ENCODE results near the gene SMARCA2. TPM values are rescaled to one million over a fixed set of nuclear protein-coding genes. Genes with fewer than 3 reads are reported as not detected.

The SMARCA2 gene
- total and polyA plus RNA-seq, 10 of the 15 experiments (the other 5 are each of a cell fraction or from before 2014, with no cell fraction given), result 100 to 392 (median 204) TPM

DNA sequence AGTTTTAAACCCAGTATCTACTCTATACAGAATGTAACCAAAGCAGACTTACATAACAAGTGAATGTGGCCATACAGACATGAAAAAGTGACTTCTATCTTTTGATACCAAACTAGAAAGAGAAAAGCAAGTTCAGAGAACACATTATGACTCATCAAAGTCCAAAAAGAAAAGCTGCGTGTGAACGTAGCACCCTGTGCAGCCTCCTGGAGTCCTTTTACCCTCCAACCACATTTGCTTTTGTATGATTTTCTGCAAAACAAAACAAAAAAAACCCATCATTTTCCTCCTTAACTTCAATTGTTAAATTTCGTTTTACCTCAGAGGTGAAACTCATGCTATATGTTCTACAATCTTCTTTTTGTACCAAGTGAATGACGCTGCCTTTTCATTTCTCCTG, 2.8 kb upstream of the SMARCA2 start:
- H2AFZ ChIP-seq (ENCODE audit: control insufficient read depth, low read depth, low read length), result peak overlapping the region; percentile 12; the same call in 1 of the 2 replicates
- FAIRE-seq, result peak; percentile 87
- peak; percentile 83 for DNase-seq (ENCODE audit: low read depth, low spot score)
- in situ Hi-C loops (cut with MboI) (loop anchor here (5.0 kb wide), 1 partner anchor 135 kb away; no protein-coding TSS in a partner anchor), intact Hi-C loops (cut with micrococcal nuclease; ENCODE audit: unreplicated experiment) (loop anchor here (2.0 kb wide), 2 partner anchors 32 to 74 kb away; no protein-coding TSS in a partner anchor)
- peak overlapping the region; percentile 89 for H3K27ac ChIP-seq (ENCODE audit: control insufficient read depth, insufficient read depth)
- no TSS peak for BruUV-seq (replicated peaks)
- no peak overlapping the region for H3K4me3 ChIP-seq
- H3K4me1 ChIP-seq (ENCODE audit: control insufficient read depth, insufficient read depth, low read length), result peaks cover 17% of the 10 kb centered on the region; the same call in 1 of the 2 replicates
- ChIA-PET CTCF (interaction anchor here (0.7 to 4.1 kb wide), 6 partner anchors 12 to 71 kb away, joined by 3 to 22 read pairs (median 4); no protein-coding TSS in a partner anchor), SMC1A (ENCODE audit: uncharacterized antibody, unreplicated experiment) (interaction anchor here (0.9 to 5.0 kb wide), 17 partner anchors 8 to 832 kb away, joined by 3 to 27 read pairs (median 5); no protein-coding TSS in a partner anchor), POLR2A (interaction anchor here (0.6 to 2.1 kb wide), 5 partner anchors 10 to 145 kb away, joined by 3 to 12 read pairs (median 4); no protein-coding TSS in a partner anchor), RAD21 (ENCODE audit: unreplicated experiment) (interaction anchor here (0.7 to 2.3 kb wide), 12 partner anchors 10 to 137 kb away, joined by 3 to 9 read pairs (median 4); no protein-coding TSS in a partner anchor)
- ATAC-seq, result peak; percentile 13
- peak overlapping the region; percentile 90 for H3K4me2 ChIP-seq (ENCODE audit: control insufficient read depth, insufficient read depth)
- peaks cover 43% of the 10 kb centered on the region for H3K79me2 ChIP-seq (ENCODE audit: control insufficient read depth, insufficient read depth, low read length)
- no peaks in the 10 kb centered on the region for H3K36me3 ChIP-seq (ENCODE audit: control insufficient read depth in 2 of 2, insufficient read depth in 2 of 2, low read length in 1 of 2)
- H4K20me1 ChIP-seq (ENCODE audit: control insufficient read depth, insufficient read depth), result no peaks in the 10 kb centered on the region
- 2% methylated on average over 4 of the region's 4 CpGs for WGBS (ENCODE audit: insufficient coverage, insufficient replicate concordance, low lambda C conversion rate, missing lambda C conversion rate)
- H3K27me3 ChIP-seq (replicated peaks in 1 of 2; ENCODE audit: control insufficient read depth in 2 of 2, insufficient read depth in 2 of 2, low read length in 1 of 2), result no peaks in the 10 kb centered on the region
- no peaks in the 10 kb centered on the region; the same call in 2 of the 3 replicates for H3K9me3 ChIP-seq (replicated peaks; ENCODE audit: control insufficient read depth, insufficient read depth, low read length)
- H3K9ac ChIP-seq (ENCODE audit: control insufficient read depth, insufficient read depth, low read length), result peak overlapping the region; percentile 30
- peak; percentile 78 for TF ChIP-seq PML (IDR thresholded peaks at IDR 0.05; ENCODE audit: low read length)
- peak; percentile 55; the same call in 1 of the 2 replicates for TF ChIP-seq CBFB (IDR thresholded peaks at IDR 0.05; ENCODE audit: low read depth)
- TF ChIP-seq TCF12 (IDR thresholded peaks at IDR 0.05; ENCODE audit: low read depth, low read length), result peak; percentile 60; the same call in 1 of the 2 replicates
- no peak for TF ChIP-seq FOS (IDR thresholded peaks at IDR 0.05; ENCODE audit: borderline replicate concordance, extremely low read depth, insufficient read length)
- TF ChIP-seq CHD1 (IDR thresholded peaks at IDR 0.05; ENCODE audit: low read depth, low read length), result no peak
- peak in 1 of 2 experiments; percentile 73; a peak in 3 of 4 replicates for TF ChIP-seq IKZF2 (IDR thresholded peaks at IDR 0.05)
- TF ChIP-seq MTA2 (IDR thresholded peaks at IDR 0.05; ENCODE audit: low read depth), result peak; percentile 60
- peak; percentile 95 for TF ChIP-seq NFIC (IDR thresholded peaks at IDR 0.05; ENCODE audit: low read depth, low read length)
- TF ChIP-seq ZSCAN29 (IDR thresholded peaks at IDR 0.05), result 0 out of 2 replicates have a peak, but pooled peaks have one; percentile 2
- TF ChIP-seq SP1 (IDR thresholded peaks at IDR 0.05; ENCODE audit: low read depth, low read length), result peak; percentile 34
- TF ChIP-seq MEF2A (IDR thresholded peaks at IDR 0.05; ENCODE audit: insufficient read depth, low read depth, low read length), result peak; percentile 71
- TF ChIP-seq, protein P1, sequence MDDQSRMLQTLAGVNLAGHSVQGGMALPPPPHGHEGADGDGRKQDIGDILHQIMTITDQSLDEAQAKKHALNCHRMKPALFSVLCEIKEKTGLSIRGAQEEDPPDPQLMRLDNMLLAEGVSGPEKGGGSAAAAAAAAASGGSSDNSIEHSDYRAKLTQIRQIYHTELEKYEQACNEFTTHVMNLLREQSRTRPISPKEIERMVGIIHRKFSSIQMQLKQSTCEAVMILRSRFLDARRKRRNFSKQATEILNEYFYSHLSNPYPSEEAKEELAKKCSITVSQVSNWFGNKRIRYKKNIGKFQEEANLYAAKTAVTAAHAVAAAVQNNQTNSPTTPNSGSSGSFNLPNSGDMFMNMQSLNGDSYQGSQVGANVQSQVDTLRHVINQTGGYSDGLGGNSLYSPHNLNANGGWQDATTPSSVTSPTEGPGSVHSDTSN (IDR thresholded peaks at IDR 0.05; ENCODE audit: insufficient replicate concordance, low read depth, low read length), result no peak
- no peak for TF ChIP-seq FOXK2 (IDR thresholded peaks at IDR 0.05)
- peak in 1 of 2 experiments; percentile 75; a peak in 1 of 4 replicates for TF ChIP-seq ETV6 (conservative IDR thresholded peaks at IDR 0.05 in 1 of 2, IDR thresholded peaks at IDR 0.05 in 1 of 2; ENCODE audit: borderline replicate concordance in 1 of 2, low read depth in 1 of 2)
- peak; percentile 77; the same call in 1 of the 2 replicates for TF ChIP-seq IRF4 (IDR thresholded peaks at IDR 0.05; ENCODE audit: low read depth, low read length)
- TF ChIP-seq JUNB (IDR thresholded peaks at IDR 0.05), result peak; percentile 90
- TF ChIP-seq PKNOX1 (IDR thresholded peaks at IDR 0.05), result peak; percentile 5; the same call in 1 of the 2 replicates
- no peak for TF ChIP-seq TBL1XR1 (IDR thresholded peaks at IDR 0.05; ENCODE audit: low read depth, low read length)
- peak; percentile 69; the same call in 1 of the 2 replicates for TF ChIP-seq ZBED1 (IDR thresholded peaks at IDR 0.05; ENCODE audit: borderline replicate concordance)
- TF ChIP-seq WRNIP1 (IDR thresholded peaks at IDR 0.05; ENCODE audit: borderline replicate concordance, low read depth, low read length), result no peak
- no peak for TF ChIP-seq POLR2A (IDR thresholded peaks at IDR 0.05; ENCODE audit: low read depth, low read length)
- peak; percentile 86; the same call in 1 of the 2 replicates for TF ChIP-seq DPF2 (IDR thresholded peaks at IDR 0.05)
- TF ChIP-seq, protein P2, sequence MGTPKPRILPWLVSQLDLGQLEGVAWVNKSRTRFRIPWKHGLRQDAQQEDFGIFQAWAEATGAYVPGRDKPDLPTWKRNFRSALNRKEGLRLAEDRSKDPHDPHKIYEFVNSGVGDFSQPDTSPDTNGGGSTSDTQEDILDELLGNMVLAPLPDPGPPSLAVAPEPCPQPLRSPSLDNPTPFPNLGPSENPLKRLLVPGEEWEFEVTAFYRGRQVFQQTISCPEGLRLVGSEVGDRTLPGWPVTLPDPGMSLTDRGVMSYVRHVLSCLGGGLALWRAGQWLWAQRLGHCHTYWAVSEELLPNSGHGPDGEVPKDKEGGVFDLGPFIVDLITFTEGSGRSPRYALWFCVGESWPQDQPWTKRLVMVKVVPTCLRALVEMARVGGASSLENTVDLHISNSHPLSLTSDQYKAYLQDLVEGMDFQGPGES (IDR thresholded peaks at IDR 0.05), result no peak
- peak; percentile 90 for TF ChIP-seq RUNX3 (IDR thresholded peaks at IDR 0.05; ENCODE audit: low read length)
- peak; percentile 47; the same call in 1 of the 2 replicates for TF ChIP-seq ZNF24 (IDR thresholded peaks at IDR 0.05)

All from GM12878 (cell line).